K562 (cell line): ENCODE measurements around the gene RFLNA. TPM values are rescaled to one million over a fixed set of nuclear protein-coding genes. Genes with fewer than 3 reads are reported as not detected.

Experiments
- ARID2 ChIP-seq: fragments of 450-650 bp; IDR thresholded peaks from 2 replicates; pipeline ENCODE4 v1.6.1; 2017; ENCODE audit warnings: antibody characterized with exemption, mild to moderate bottlenecking
- BCOR ChIP-seq: fragments of 450-650 bp; IDR thresholded peaks from 2 replicates; pipeline ENCODE4 v1.6.1; 2016
- CAMTA2 ChIP-seq: fragments of 250-450 bp; sonication (Bioruptor Pico); conservative IDR thresholded peaks from 2 replicates; pipeline ENCODE4 v1.5.1; 2022
- CC2D1A ChIP-seq: fragments of 450-650 bp; IDR thresholded peaks from 2 replicates; pipeline ENCODE4 v1.6.1; 2017; ENCODE audit warnings: mild to moderate bottlenecking
- CTBP1 ChIP-seq: fragments of 450-650 bp; IDR thresholded peaks from 2 replicates; pipeline ENCODE4 v1.6.1; 2016; ENCODE audit warnings: borderline replicate concordance
- DEAF1 ChIP-seq: fragments of 450-650 bp; formaldehyde crosslinking; IDR thresholded peaks from 2 replicates; pipeline ENCODE4 v1.4.0; 2020; ENCODE audit warnings: mild to moderate bottlenecking, moderate library complexity
- EP400 ChIP-seq: fragments of 450-650 bp; IDR thresholded peaks from 2 replicates; pipeline ENCODE4 v1.6.1; 2017; ENCODE audit warnings: antibody characterized with exemption, mild to moderate bottlenecking, moderate library complexity
- IRF2 ChIP-seq: sonication (generic); formaldehyde crosslinking; IDR thresholded peaks from 2 replicates; pipeline ENCODE4 v1.8.1; 2022; ENCODE audit warnings: mild to moderate bottlenecking, missing genetic modification reagents
- JUND ChIP-seq, 2 experiments: IDR thresholded peaks; 2 replicates in 1 of 2; 3 replicates in 1 of 2; pipeline ENCODE4 v1.6.1; 2011; ENCODE audit warnings: borderline replicate concordance in 2 of 2, low read depth in 2 of 2, low read length in 2 of 2, improper control_type of control experiment in 1 of 2, missing biosample characterization in 1 of 2, missing genetic modification characterization in 1 of 2, missing genetic modification reagents in 1 of 2
- NCOA1 ChIP-seq: fragments of 450-650 bp; IDR thresholded peaks from 2 replicates; pipeline ENCODE4 v1.6.1; 2016; ENCODE audit warnings: low read depth
- RAD21 ChIP-seq, 2 experiments: fragments of 250-450 bp in 1 of 2; fragments of 450-650 bp in 1 of 2; sonication (Bioruptor Pico) in 1 of 2; formaldehyde crosslinking in 1 of 2; IDR thresholded peaks in 1 of 2; conservative IDR thresholded peaks in 1 of 2; 2 replicates each; pipeline versions ENCODE4 v1.4.0 to v1.8.0; 2020 to 2022; ENCODE audit warnings: mild to moderate bottlenecking in 2 of 2, moderate library complexity in 1 of 2
- RERE ChIP-seq: sonication (generic); formaldehyde crosslinking; IDR thresholded peaks from 2 replicates; pipeline ENCODE4 v1.8.0; 2023; ENCODE audit warnings: missing genetic modification reagents, mild to moderate bottlenecking, borderline replicate concordance
- SAFB ChIP-seq: fragments of 200-400 bp; formaldehyde crosslinking; IDR thresholded peaks from 2 replicates; pipeline ENCODE4 v1.6.1; 2017; ENCODE audit warnings: low read depth, low read length, borderline replicate concordance
- SMC3 ChIP-seq: conservative IDR thresholded peaks from 2 replicates; pipeline ENCODE4 v1.6.1; 2011; ENCODE audit warnings: low read depth, low read length, improper control_type of control experiment; ENCODE audit not compliant: insufficient read depth
- USF1 ChIP-seq: sonication (generic); formaldehyde crosslinking; IDR thresholded peaks from 2 replicates; pipeline ENCODE4 v1.9.0; 2022; ENCODE audit warnings: mild to moderate bottlenecking, missing genetic modification reagents
- polyA plus RNA-seq, 8 experiments: library from polyadenylated mRNA; depleted of rRNA in 4 of 8; stranded (reverse) in 5 of 8; unstranded in 3 of 8; fragments of >200 nt; fragmentation: Nextera tagmentation in 2 of 8; fragmentation: Illumina TruSeq in 1 of 8; extraction: Ambion mirVana in 2 of 8; extraction: Trizol in 1 of 8; gene quantifications; 2 replicates each; pipeline versions ENCODE4 v1.2.1 to v1.2.3, GENCODE V29; 2011 to 2014; ENCODE audit warnings: inconsistent platforms in 1 of 8, missing spikeins in 1 of 8
- total RNA-seq, 7 experiments: library from RNA; depleted of rRNA in 6 of 7; stranded (reverse); fragments of >200 nt in 6 of 7; fragmentation: Illumina TruSeq in 2 of 7; extraction: Trizol in 2 of 7; gene quantifications; 2 replicates each; pipeline versions ENCODE4 v1.2.1 to v1.2.3, GENCODE V29; 2011 to 2021; ENCODE audit warnings: low replicate concordance in 1 of 7
- TF ChIP-seq, protein P1 (sequence below): fragments of 450-650 bp; IDR thresholded peaks from 2 replicates; pipeline ENCODE4 v1.6.1; 2018; ENCODE audit not compliant: partially characterized antibody

The RFLNA gene
- total and polyA plus RNA-seq, 9 of the 15 experiments (the other 6 are each of a cell fraction or from before 2014, with no cell fraction given): not detected

- no peak for TF ChIP-seq RERE
- TF ChIP-seq ARID2: peak; percentile 87; the same call in 1 of the 2 replicates
- no peak for TF ChIP-seq NCOA1
- peak; percentile 59 for TF ChIP-seq CC2D1A
- no peak for TF ChIP-seq EP400
- TF ChIP-seq BCOR: no peak
- TF ChIP-seq JUND (IDR thresholded peaks at IDR 0.05; ENCODE audit: borderline replicate concordance, low read depth, low read length): 0 out of 2 replicates have a peak, but pooled peaks have one; percentile 21
- no peak for TF ChIP-seq JUND (tag; IDR thresholded peaks at IDR 0.05; ENCODE audit: borderline replicate concordance, low read depth, low read length)
- no peak for TF ChIP-seq IRF2 (CRISPR knock-in tag)
- TF ChIP-seq CAMTA2 (CRISPR knock-in tag): no peak
- peak; percentile 70 for TF ChIP-seq DEAF1 (CRISPR knock-in tag)
- no peak for TF ChIP-seq USF1 (CRISPR knock-in tag)
- peak; percentile 28; the same call in 1 of the 2 replicates for TF ChIP-seq CTBP1
- TF ChIP-seq, protein P1, sequence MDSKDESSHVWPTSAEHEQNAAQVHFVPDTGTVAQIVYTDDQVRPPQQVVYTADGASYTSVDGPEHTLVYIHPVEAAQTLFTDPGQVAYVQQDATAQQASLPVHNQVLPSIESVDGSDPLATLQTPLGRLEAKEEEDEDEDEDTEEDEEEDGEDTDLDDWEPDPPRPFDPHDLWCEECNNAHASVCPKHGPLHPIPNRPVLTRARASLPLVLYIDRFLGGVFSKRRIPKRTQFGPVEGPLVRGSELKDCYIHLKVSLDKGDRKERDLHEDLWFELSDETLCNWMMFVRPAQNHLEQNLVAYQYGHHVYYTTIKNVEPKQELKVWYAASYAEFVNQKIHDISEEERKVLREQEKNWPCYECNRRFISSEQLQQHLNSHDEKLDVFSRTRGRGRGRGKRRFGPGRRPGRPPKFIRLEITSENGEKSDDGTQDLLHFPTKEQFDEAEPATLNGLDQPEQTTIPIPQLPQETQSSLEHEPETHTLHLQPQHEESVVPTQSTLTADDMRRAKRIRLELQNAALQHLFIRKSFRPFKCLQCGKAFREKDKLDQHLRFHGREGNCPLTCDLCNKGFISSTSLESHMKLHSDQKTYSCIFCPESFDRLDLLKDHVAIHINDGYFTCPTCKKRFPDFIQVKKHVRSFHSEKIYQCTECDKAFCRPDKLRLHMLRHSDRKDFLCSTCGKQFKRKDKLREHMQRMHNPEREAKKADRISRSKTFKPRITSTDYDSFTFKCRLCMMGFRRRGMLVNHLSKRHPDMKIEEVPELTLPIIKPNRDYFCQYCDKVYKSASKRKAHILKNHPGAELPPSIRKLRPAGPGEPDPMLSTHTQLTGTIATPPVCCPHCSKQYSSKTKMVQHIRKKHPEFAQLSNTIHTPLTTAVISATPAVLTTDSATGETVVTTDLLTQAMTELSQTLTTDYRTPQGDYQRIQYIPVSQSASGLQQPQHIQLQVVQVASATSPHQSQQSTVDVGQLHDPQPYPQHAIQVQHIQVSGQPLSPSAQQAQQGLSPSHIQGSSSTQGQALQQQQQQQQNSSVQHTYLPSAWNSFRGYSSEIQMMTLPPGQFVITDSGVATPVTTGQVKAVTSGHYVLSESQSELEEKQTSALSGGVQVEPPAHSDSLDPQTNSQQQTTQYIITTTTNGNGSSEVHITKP: no peak
- peak; percentile 92 to 95 for TF ChIP-seq RAD21 (CRISPR knock-in tag; conservative IDR thresholded peaks at IDR 0.05 in 1 of 2, IDR thresholded peaks at IDR 0.05 in 1 of 2)
- peak; percentile 96 for TF ChIP-seq SMC3
- TF ChIP-seq SAFB: no peak
These were observed 26.2 kb downstream of the RFLNA start (continued) for GRCh38 chr12:124321040-124321481.
